ENCODE data around the gene BBIP1.

DNA sequence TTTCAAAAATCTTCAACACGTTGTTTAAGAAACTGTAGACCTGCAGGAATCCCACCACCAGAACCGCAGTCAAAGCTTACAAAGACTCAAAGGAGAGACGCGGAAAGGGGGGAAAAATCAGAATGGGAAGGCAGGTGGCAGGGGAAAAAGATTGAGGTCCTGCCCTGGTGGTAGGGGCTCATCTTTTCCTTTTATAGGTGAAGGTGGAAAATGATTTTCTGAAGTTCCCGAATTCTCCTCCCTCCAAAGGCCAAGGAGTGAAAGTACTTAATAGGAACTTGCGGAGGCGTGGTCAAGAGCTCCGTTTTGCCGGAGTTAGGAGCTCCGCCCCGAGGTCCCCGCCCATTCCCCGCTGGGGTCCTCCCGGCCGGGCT, 724 bp downstream of the BBIP1 start:
- TF ChIP-seq GABPA (IDR thresholded peaks at IDR 0.05; ENCODE audit: low read depth): no peak
- TF ChIP-seq, protein P1, sequence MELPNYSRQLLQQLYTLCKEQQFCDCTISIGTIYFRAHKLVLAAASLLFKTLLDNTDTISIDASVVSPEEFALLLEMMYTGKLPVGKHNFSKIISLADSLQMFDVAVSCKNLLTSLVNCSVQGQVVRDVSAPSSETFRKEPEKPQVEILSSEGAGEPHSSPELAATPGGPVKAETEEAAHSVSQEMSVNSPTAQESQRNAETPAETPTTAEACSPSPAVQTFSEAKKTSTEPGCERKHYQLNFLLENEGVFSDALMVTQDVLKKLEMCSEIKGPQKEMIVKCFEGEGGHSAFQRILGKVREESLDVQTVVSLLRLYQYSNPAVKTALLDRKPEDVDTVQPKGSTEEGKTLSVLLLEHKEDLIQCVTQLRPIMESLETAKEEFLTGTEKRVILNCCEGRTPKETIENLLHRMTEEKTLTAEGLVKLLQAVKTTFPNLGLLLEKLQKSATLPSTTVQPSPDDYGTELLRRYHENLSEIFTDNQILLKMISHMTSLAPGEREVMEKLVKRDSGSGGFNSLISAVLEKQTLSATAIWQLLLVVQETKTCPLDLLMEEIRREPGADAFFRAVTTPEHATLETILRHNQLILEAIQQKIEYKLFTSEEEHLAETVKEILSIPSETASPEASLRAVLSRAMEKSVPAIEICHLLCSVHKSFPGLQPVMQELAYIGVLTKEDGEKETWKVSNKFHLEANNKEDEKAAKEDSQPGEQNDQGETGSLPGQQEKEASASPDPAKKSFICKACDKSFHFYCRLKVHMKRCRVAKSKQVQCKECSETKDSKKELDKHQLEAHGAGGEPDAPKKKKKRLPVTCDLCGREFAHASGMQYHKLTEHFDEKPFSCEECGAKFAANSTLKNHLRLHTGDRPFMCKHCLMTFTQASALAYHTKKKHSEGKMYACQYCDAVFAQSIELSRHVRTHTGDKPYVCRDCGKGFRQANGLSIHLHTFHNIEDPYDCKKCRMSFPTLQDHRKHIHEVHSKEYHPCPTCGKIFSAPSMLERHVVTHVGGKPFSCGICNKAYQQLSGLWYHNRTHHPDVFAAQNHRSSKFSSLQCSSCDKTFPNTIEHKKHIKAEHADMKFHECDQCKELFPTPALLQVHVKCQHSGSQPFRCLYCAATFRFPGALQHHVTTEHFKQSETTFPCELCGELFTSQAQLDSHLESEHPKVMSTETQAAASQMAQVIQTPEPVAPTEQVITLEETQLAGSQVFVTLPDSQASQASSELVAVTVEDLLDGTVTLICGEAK (IDR thresholded peaks at IDR 0.05; ENCODE audit: borderline replicate concordance): no peak
- no peak for TF ChIP-seq YY1 (IDR thresholded peaks at IDR 0.05; ENCODE audit: low read depth, low read length)
- TF ChIP-seq, protein P2, sequence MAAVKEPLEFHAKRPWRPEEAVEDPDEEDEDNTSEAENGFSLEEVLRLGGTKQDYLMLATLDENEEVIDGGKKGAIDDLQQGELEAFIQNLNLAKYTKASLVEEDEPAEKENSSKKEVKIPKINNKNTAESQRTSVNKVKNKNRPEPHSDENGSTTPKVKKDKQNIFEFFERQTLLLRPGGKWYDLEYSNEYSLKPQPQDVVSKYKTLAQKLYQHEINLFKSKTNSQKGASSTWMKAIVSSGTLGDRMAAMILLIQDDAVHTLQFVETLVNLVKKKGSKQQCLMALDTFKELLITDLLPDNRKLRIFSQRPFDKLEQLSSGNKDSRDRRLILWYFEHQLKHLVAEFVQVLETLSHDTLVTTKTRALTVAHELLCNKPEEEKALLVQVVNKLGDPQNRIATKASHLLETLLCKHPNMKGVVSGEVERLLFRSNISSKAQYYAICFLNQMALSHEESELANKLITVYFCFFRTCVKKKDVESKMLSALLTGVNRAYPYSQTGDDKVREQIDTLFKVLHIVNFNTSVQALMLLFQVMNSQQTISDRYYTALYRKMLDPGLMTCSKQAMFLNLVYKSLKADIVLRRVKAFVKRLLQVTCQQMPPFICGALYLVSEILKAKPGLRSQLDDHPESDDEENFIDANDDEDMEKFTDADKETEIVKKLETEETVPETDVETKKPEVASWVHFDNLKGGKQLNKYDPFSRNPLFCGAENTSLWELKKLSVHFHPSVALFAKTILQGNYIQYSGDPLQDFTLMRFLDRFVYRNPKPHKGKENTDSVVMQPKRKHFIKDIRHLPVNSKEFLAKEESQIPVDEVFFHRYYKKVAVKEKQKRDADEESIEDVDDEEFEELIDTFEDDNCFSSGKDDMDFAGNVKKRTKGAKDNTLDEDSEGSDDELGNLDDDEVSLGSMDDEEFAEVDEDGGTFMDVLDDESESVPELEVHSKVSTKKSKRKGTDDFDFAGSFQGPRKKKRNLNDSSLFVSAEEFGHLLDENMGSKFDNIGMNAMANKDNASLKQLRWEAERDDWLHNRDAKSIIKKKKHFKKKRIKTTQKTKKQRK (IDR thresholded peaks at IDR 0.05; ENCODE audit: low read depth, low read length): no peak
- TF ChIP-seq EGR1 (IDR thresholded peaks at IDR 0.05; ENCODE audit: borderline replicate concordance in 1 of 2, low read depth in 2 of 2, low read length in 2 of 2): peak in 1 of 2 experiments; percentile 1; a peak in 1 of 3 replicates
- TF ChIP-seq ZNF24 (IDR thresholded peaks at IDR 0.05): no peak
- TF ChIP-seq POLR2AphosphoS5 (IDR thresholded peaks at IDR 0.05; ENCODE audit: low read length): no peak
- no peak for TF ChIP-seq FOS (IDR thresholded peaks at IDR 0.05; ENCODE audit: borderline replicate concordance, extremely low read depth, insufficient read length)
- TF ChIP-seq, protein P3, sequence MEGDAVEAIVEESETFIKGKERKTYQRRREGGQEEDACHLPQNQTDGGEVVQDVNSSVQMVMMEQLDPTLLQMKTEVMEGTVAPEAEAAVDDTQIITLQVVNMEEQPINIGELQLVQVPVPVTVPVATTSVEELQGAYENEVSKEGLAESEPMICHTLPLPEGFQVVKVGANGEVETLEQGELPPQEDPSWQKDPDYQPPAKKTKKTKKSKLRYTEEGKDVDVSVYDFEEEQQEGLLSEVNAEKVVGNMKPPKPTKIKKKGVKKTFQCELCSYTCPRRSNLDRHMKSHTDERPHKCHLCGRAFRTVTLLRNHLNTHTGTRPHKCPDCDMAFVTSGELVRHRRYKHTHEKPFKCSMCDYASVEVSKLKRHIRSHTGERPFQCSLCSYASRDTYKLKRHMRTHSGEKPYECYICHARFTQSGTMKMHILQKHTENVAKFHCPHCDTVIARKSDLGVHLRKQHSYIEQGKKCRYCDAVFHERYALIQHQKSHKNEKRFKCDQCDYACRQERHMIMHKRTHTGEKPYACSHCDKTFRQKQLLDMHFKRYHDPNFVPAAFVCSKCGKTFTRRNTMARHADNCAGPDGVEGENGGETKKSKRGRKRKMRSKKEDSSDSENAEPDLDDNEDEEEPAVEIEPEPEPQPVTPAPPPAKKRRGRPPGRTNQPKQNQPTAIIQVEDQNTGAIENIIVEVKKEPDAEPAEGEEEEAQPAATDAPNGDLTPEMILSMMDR (IDR thresholded peaks at IDR 0.05 in 2 of 3, conservative IDR thresholded peaks at IDR 0.05 in 1 of 3; ENCODE audit: control insufficient read depth in 2 of 3, extremely low read depth in 1 of 3, insufficient read depth in 1 of 3, low read depth in 3 of 3, low read length in 3 of 3): no peak
- TF ChIP-seq, protein P4, sequence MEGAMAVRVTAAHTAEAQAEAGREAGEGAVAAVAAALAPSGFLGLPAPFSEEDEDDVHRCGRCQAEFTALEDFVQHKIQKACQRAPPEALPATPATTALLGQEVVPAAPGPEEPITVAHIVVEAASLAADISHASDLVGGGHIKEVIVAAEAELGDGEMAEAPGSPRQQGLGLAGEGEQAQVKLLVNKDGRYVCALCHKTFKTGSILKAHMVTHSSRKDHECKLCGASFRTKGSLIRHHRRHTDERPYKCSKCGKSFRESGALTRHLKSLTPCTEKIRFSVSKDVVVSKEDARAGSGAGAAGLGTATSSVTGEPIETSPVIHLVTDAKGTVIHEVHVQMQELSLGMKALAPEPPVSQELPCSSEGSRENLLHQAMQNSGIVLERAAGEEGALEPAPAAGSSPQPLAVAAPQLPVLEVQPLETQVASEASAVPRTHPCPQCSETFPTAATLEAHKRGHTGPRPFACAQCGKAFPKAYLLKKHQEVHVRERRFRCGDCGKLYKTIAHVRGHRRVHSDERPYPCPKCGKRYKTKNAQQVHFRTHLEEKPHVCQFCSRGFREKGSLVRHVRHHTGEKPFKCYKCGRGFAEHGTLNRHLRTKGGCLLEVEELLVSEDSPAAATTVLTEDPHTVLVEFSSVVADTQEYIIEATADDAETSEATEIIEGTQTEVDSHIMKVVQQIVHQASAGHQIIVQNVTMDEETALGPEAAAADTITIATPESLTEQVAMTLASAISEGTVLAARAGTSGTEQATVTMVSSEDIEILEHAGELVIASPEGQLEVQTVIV (IDR thresholded peaks at IDR 0.05; ENCODE audit: borderline replicate concordance, partially characterized antibody): no peak
- no peak for TF ChIP-seq CEBPB (IDR thresholded peaks at IDR 0.05; ENCODE audit: borderline replicate concordance in 1 of 2, low read depth in 2 of 2, low read length in 2 of 2)
- no peak for TF ChIP-seq POLR2A (IDR thresholded peaks at IDR 0.05; ENCODE audit: low read depth, low read length)

Measured in GM12878 (cell line).